Liver (tissue), 3 donors: ENCODE results near the gene DHRSX.

Experiments
- CTCF ChIP-seq: fragments of 150-350 bp; IDR thresholded peaks from 2 replicates; pipeline ENCODE4 v1.5.1; 2017; ENCODE audit warnings: improper control_type of control experiment, low read depth, low read length; ENCODE audit not compliant: missing input control
- JUND ChIP-seq, 2 donors: IDR thresholded peaks; 2 replicates each; pipeline ENCODE4 v1.6.1; 2016; ENCODE audit warnings: antibody characterized with exemption in 2 of 2
- YY1 ChIP-seq: IDR thresholded peaks from 2 replicates; pipeline ENCODE4 v1.6.1; 2016; ENCODE audit warnings: antibody characterized with exemption, mild to moderate bottlenecking
- ZBTB33 ChIP-seq: IDR thresholded peaks from 2 replicates; pipeline ENCODE4 v1.6.1; 2016; ENCODE audit warnings: antibody characterized with exemption
- donor health status: healthy.
- donor health status: healthy.

- no peak for TF ChIP-seq CTCF
- TF ChIP-seq YY1: no peak
- TF ChIP-seq ZBTB33: no peak
- TF ChIP-seq JUND (IDR thresholded peaks at IDR 0.05): no peak
These were observed 99.6 kb downstream of the DHRSX start for GRCh38 chrX:2401201-2401589.
